Thyroid gland (tissue), 4 donors: Measurements from ENCODE around the gene KMT5C. TPM values are rescaled to one million over a fixed set of nuclear protein-coding genes. Genes with fewer than 3 reads are reported as not detected.

Source experiments
- DNase-seq, 2 donors: peaks; one replicate each; pipeline ENCODE4 v3.0.0-alpha.2; 2019
- H3K27ac ChIP-seq, 3 donors: fragments of 200-600 bp; sonication (generic); 1 replicate in 2 of 3; 2 replicates in 1 of 3; pipeline ENCODE4 v1.5.1; 2016 to 2019; ENCODE audit warnings: mild to moderate bottlenecking in 1 of 3, moderate library complexity in 1 of 3
- H3K27me3 ChIP-seq: fragments of 200-600 bp; sonication (generic); one replicate; pipeline ENCODE4 v1.5.1; 2019
- H3K36me3 ChIP-seq, 2 donors: fragments of 200-600 bp; sonication (generic); one replicate each; pipeline ENCODE4 v1.5.1; 2016 to 2019
- H3K4me1 ChIP-seq, 2 donors: fragments of 200-600 bp; sonication (generic); one replicate each; pipeline ENCODE4 v1.5.1; 2017 to 2019
- H3K4me3 ChIP-seq, 3 donors: fragments of 200-600 bp; sonication (generic); replicated peaks in 1 of 3; 1 replicate in 2 of 3; 2 replicates in 1 of 3; pipeline ENCODE4 v1.5.1; 2016; ENCODE audit warnings: mild to moderate bottlenecking in 1 of 3
- H3K9me3 ChIP-seq: fragments of 200-600 bp; sonication (generic); one replicate; pipeline ENCODE4 v1.5.1; 2017
- CTCF ChIP-seq, 6 experiments: fragments of 200-600 bp in 3 of 6; fragments of 450-650 bp in 3 of 6; sonication (generic) in 3 of 6; IDR thresholded peaks; one replicate each; pipeline ENCODE4 v1.5.1; 2016 to 2019; ENCODE audit warnings: antibody characterized with exemption in 6 of 6, mild to moderate bottlenecking in 2 of 6, inconsistent platforms in 1 of 6, moderate library complexity in 1 of 6
- POLR2A ChIP-seq, 2 donors: fragments of 450-650 bp; IDR thresholded peaks; one replicate each; pipeline ENCODE4 v1.6.1; 2017; ENCODE audit warnings: antibody characterized with exemption in 2 of 2, mild to moderate bottlenecking in 2 of 2, moderate library complexity in 1 of 2
- WGBS, 2 donors: methylation state at CpG; one replicate each; pipeline ENCODE4 v1.1.5; 2017; 5-methylcytosine and 5-hydroxymethylcytosine counted together
- intact Hi-C: fragments of 100-400 bp; cut with DNase I; formaldehyde crosslinking; loops from one replicate; pipeline ENCODE4 v1.15.1; 2023
- total RNA-seq, 4 donors: library from RNA; depleted of rRNA; stranded (reverse); fragments of >200 nt; gene quantifications; one replicate each; pipeline ENCODE4 v1.2.3, GENCODE V29; 2016

Gene KMT5C
- total RNA-seq, 4 donors from 2014 or later = 7.5 to 22.0 (median 15.4) TPM

DNA sequence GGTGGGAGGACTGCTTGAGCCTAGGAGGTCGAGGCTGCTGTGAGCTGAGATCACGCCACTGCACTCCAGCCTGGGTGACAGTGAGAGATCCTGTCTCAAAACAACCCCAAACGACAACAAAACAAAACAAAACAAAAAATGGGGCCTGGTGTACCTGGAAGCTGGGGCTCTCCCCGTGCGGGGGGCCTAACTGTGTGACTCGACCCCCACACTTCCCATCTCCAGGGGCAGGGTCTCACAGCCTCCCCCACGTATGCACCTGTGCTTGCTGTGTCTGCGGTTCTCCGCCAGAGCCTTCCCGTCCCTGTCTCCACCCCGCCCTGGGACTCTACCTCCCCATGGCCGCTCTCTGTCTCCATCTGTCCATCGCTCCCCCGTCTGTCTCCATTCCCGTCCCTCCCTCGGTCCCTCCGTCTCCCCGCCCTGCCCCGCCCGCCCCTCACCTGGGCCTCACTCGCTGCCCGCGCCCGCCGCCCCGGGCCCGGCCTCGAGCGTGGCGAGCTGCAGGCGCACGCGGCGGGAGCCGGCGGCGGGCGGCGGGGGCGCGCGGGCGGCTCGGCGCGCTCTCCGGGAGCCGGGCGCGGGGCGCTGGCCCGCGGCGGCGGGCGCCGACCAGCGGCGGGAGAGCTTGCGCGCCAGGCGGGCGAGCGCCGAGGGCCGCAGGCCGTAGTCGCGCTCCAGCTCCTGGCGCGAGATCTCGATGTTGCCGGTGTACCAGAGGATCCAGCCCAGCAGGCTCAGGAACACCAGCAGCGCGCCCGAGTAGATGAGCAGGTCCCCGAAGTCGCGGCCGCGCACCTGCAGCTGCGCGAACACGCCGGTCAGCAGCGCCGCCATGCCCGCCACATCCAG is 43.8 kb downstream of the KMT5C start:
- Histone ChIP-seq H3K27ac (peak overlapping the region in 1 of 3 donors; percentile 98), H3K9me3 (no peaks in the 10 kb centered on the region), H3K36me3 (peaks cover 13% of the 10 kb centered on the region in 2 donors), H3K4me1 (peaks cover 35 to 38% of the 10 kb centered on the region in 2 donors), H3K27me3 (no peaks in the 10 kb centered on the region), H3K4me3 (peak overlapping the region in 1 of 3 donors; percentile 27)
- DNase-seq = peak; percentile 72 to 77
- WGBS, 2 donors = 18 to 20% methylated on average over 15 to 19 of the region's 88 CpGs
- TF ChIP-seq POLR2A (IDR thresholded peaks at IDR 0.05) = no peak
- peak in 2 of 6 experiments; percentile 27 to 28 for TF ChIP-seq CTCF (IDR thresholded peaks at IDR 0.05)
- intact Hi-C loops = loop anchor here (10.0 kb wide), 1 partner anchor 271 kb away; the partner anchor contains the start of gene U2AF2

- TF ChIP-seq POLR2A (IDR thresholded peaks at IDR 0.05) = peak in 1 of 2 donors; percentile 69
- no peak for TF ChIP-seq CTCF (IDR thresholded peaks at IDR 0.05)
- H3K4me1 ChIP-seq = peaks cover 35 to 44% of the 10 kb centered on the region in 2 donors
- H3K36me3 ChIP-seq = peaks cover 18 to 19% of the 10 kb centered on the region in 2 donors
- intact Hi-C loops = loop anchor here (10.0 kb wide), 1 partner anchor 270 kb away; the partner anchor contains the start of gene U2AF2
- peak within 1 kb of the TSS; percentile 81 to 98 (median 98) for H3K27ac ChIP-seq
- 44 to 46% methylated on average over 18 to 19 of the region's 72 CpGs for WGBS, 2 donors
- H3K4me3 ChIP-seq = peak within 1 kb of the TSS in 2 of 3 donors; percentile 15 to 89
- peak; percentile 72 to 74 for DNase-seq
- H3K27me3 ChIP-seq = no peaks in the 10 kb centered on the region
- no peaks in the 10 kb centered on the region for H3K9me3 ChIP-seq
Observed at GRCh38 chr19:55384131-55384919, 44.6 kb downstream of the KMT5C start, which contains the start of gene TMEM238. Gene TMEM238 (minus strand): TSS chr19:55384292. CDS start chr19:55384259, 33 bp downstream.

GRCh38 chr19:55384920-55385723 is 45.4 kb downstream of the KMT5C start:
- no peak for TF ChIP-seq CTCF (IDR thresholded peaks at IDR 0.05)
- peak in 1 of 2 donors; percentile 1 for TF ChIP-seq POLR2A (IDR thresholded peaks at IDR 0.05)
- 4 to 6% methylated on average over 33 of the region's 34 CpGs for WGBS, 2 donors
- Histone ChIP-seq H3K4me3 (peak overlapping the region in 1 of 3 donors; percentile 89), H3K27ac (peak overlapping the region; percentile 81 to 98 (median 98)), H3K4me1 (peaks cover 35 to 50% of the 10 kb centered on the region in 2 donors), H3K36me3 (peaks cover 18 to 23% of the 10 kb centered on the region in 2 donors), H3K9me3 (no peaks in the 10 kb centered on the region), H3K27me3 (no peaks in the 10 kb centered on the region)
- DNase-seq = peak; percentile 96 to 98
- intact Hi-C loops = loop anchor here (10.0 kb wide), 1 partner anchor 270 kb away; the partner anchor contains the start of gene U2AF2

DNA sequence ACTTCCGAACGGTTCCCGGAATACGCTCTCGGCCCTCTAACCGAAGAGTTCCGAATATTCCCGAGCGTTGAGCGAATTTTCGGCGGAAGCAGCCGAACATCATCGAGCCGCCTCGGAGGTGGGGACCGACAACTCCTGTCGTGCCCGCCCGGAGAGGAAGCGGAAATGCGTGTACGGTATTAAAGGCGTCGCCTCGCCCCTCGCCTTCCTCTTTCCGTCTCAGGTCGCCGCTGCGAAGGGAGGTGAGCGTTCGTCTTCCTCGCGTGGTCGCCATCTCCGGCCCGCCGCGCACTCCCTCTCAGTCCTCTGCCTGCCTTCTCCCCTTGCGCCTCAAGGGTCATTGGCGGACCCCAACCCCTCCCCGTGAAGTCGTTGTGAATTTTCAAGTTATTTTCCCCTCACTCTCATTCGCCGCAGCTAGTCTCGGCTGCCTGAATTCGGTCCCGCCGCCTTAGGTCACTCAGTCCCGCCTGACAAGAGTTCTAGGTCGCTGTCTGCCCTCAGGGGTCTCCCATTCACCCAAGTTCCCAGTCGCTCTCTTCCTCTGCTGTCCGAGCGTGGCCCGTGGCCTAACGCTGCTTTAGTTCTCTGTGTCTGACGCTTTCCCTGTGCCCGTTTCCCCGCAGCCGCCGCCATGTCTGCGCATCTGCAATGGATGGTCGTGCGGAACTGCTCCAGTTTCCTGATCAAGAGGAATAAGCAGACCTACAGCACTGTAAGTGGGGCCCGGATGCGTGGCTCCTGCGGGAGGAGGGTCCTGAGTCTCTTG is 46.2 kb downstream of the KMT5C start, which contains the start of gene RPL28:
Gene RPL28, plus strand, starts transcription at position 209 of the 769 bp plus-strand sequence. Its CDS starts 426 bp downstream, at position 635.
- intact Hi-C loops = loop anchor here (10.0 kb wide), 1 partner anchor 269 kb away; the partner anchor contains the start of gene U2AF2
- peak within 1 kb of the TSS; percentile 11 to 89 (median 62) for H3K4me3 ChIP-seq
- peak; percentile 98 to 99 for DNase-seq
- H3K27me3 ChIP-seq = no peaks in the 10 kb centered on the region
- WGBS, 2 donors = 0% methylated on average over 55 to 62 of the region's 68 CpGs
- H3K36me3 ChIP-seq = peaks cover 18 to 23% of the 10 kb centered on the region in 2 donors
- peak within 1 kb of the TSS; percentile 81 to 98 (median 98) for H3K27ac ChIP-seq
- no peaks in the 10 kb centered on the region for H3K9me3 ChIP-seq
- TF ChIP-seq CTCF (IDR thresholded peaks at IDR 0.05) = no peak
- TF ChIP-seq POLR2A (IDR thresholded peaks at IDR 0.05) = peak; percentile 87 to 99
- peaks cover 35 to 50% of the 10 kb centered on the region in 2 donors for H3K4me1 ChIP-seq
